IMR-90 (cell line): Measurements from ENCODE around the gene NPTX2.

Experiments
- BHLHE40 ChIP-seq: fragments of 150-350 bp; IDR thresholded peaks from 2 replicates; pipeline ENCODE4 v1.6.1; 2016; ENCODE audit warnings: mild to moderate bottlenecking, low read depth, low read length
- CHD1 ChIP-seq: IDR thresholded peaks from 2 replicates; pipeline ENCODE4 v1.6.1; 2012; ENCODE audit warnings: low read depth, low read length, improper control_type of control experiment
- CTCF ChIP-seq: conservative IDR thresholded peaks from 2 replicates; pipeline ENCODE4 v1.5.1; 2012; ENCODE audit warnings: mild to moderate bottlenecking, low read depth, low read length, improper control_type of control experiment
- MAFK ChIP-seq: IDR thresholded peaks from 2 replicates; pipeline ENCODE4 v1.6.1; 2012; ENCODE audit warnings: low read depth, low read length, improper control_type of control experiment
- NFE2L2 ChIP-seq: fragments of 150-350 bp; IDR thresholded peaks from 2 replicates; pipeline ENCODE4 v1.6.1; 2016; ENCODE audit warnings: low read depth, mild to moderate bottlenecking, low read length
- POLR2A ChIP-seq: IDR thresholded peaks from 2 replicates; pipeline ENCODE4 v1.6.1; 2012; ENCODE audit warnings: mild to moderate bottlenecking, low read depth, low read length
- RFX5 ChIP-seq: IDR thresholded peaks from 2 replicates; pipeline ENCODE4 v1.8.0; 2012; ENCODE audit warnings: low read depth, mild to moderate bottlenecking, low read length, moderate library complexity
- SMC3 ChIP-seq: fragments of 150-350 bp; IDR thresholded peaks from 2 replicates; pipeline ENCODE4 v1.6.1; 2016; ENCODE audit warnings: low read depth, mild to moderate bottlenecking, antibody characterized with exemption, low read length, moderate library complexity

GRCh38 chr7:98671733-98672331 lies 54.7 kb downstream of the NPTX2 start:
- no peak for TF ChIP-seq MAFK
- TF ChIP-seq CTCF, result no peak
- TF ChIP-seq POLR2A, result no peak
- no peak for TF ChIP-seq NFE2L2
- no peak for TF ChIP-seq CHD1
- no peak for TF ChIP-seq SMC3
- TF ChIP-seq RFX5, result no peak
- TF ChIP-seq BHLHE40, result no peak
